ENCODE measurements around the gene TLX1.

TLX1 gene

GRCh38 chr10:101112799-101113594, 18.1 kb upstream of the TLX1 start:
- DNase-seq (ENCODE audit: low spot score), result no peak

- DNase-seq (ENCODE audit: low spot score), result no peak
Observed at GRCh38 chr10:101113890-101114403, 17.2 kb upstream of the TLX1 start.

- no peak for DNase-seq (ENCODE audit: low spot score)
Observed at GRCh38 chr10:101114646-101115045, 16.5 kb upstream of the TLX1 start.

- no peak for DNase-seq (ENCODE audit: low spot score)
Observed at GRCh38 chr10:101116754-101117153, 14.3 kb upstream of the TLX1 start.

GRCh38 chr10:101118031-101118430, 13.1 kb upstream of the TLX1 start:
- no peak for DNase-seq (ENCODE audit: low spot score)

- DNase-seq (ENCODE audit: low spot score), result no peak
Observed at GRCh38 chr10:101120520-101120883, 10.6 kb upstream of the TLX1 start.

- peak; percentile 46 for DNase-seq (ENCODE audit: low spot score)
Observed at GRCh38 chr10:101120884-101121653, 10.0 kb upstream of the TLX1 start.

GRCh38 chr10:101121654-101122031, 9.5 kb upstream of the TLX1 start:
- no peak for DNase-seq (ENCODE audit: low spot score)

- no peak for DNase-seq (ENCODE audit: low spot score)
Observed at GRCh38 chr10:101122270-101123084, 8.6 kb upstream of the TLX1 start.

GRCh38 chr10:101123085-101123814, 7.8 kb upstream of the TLX1 start:
- DNase-seq (ENCODE audit: low spot score), result no peak

GRCh38 chr10:101123815-101124617, 7.1 kb upstream of the TLX1 start:
- no peak for DNase-seq (ENCODE audit: low spot score)

- DNase-seq (ENCODE audit: low spot score), result no peak
Observed at GRCh38 chr10:101124933-101125332, 6.2 kb upstream of the TLX1 start.

- DNase-seq (ENCODE audit: low spot score), result no peak
Observed at GRCh38 chr10:101126684-101127628, 4.1 kb upstream of the TLX1 start.

- no peak for DNase-seq (ENCODE audit: low spot score)
Observed at GRCh38 chr10:101130141-101130540, 959 bp upstream of the TLX1 start.

- no peak for DNase-seq (ENCODE audit: low spot score)
Observed at GRCh38 chr10:101131962-101132635, 999 bp downstream of the TLX1 start.

- DNase-seq (ENCODE audit: low spot score), result no peak
Observed at GRCh38 chr10:101132636-101133473, 1.8 kb downstream of the TLX1 start.

GRCh38 chr10:101133489-101134298, 2.6 kb downstream of the TLX1 start:
- DNase-seq (ENCODE audit: low spot score), result no peak
